Measurements from ENCODE around the gene SLC19A1. TPM values are rescaled to one million over a fixed set of nuclear protein-coding genes. Genes with fewer than 3 reads are reported as not detected.

SLC19A1 gene
- total RNA-seq, 1 experiment from 2014 or later, result 4.3 TPM

DNA sequence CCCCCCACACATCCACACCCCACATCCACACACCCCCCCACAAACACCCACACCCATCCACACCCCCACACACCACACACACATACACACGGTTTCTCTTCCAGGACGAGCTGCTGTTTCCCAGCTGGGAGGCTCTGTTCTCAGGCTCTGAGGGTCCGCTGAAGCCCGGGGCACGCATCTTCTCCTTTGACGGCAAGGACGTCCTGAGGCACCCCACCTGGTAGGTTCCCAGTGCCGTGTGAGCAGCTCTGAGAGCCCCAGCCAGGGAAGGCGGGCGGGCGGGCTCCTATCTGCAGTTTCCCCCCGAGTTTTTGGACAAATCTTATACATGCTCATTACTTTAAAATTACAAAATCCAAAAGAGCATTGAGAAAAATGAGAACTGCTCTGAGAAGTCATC lies 31.2 kb downstream of the SLC19A1 start:
- Histone ChIP-seq H3K9me2 (replicated peaks; ENCODE audit: insufficient read depth, low read length) (no peaks in the 10 kb centered on the region), H3K27ac (ENCODE audit: low read length) (no peak overlapping the region), H3K4me2 (ENCODE audit: low read depth, low read length, poor library complexity, severe bottlenecking) (no peak overlapping the region), H3K4me3 (ENCODE audit: low read length) (no peak overlapping the region), H3K9ac (ENCODE audit: low read length) (no peak overlapping the region), H3K79me2 (ENCODE audit: low read length) (no peaks in the 10 kb centered on the region), H3K36me3 (ENCODE audit: insufficient read depth, low read length) (no peaks in the 10 kb centered on the region), H2AFZ (ENCODE audit: low read length) (no peak overlapping the region), H3K27me3 (ENCODE audit: low read length) (no peaks in the 10 kb centered on the region), H4K20me1 (ENCODE audit: insufficient read depth, low read depth, low read length) (no peaks in the 10 kb centered on the region), H3K9me3 (ENCODE audit: low read length) (no peaks in the 10 kb centered on the region), H3K4me1 (ENCODE audit: low read length) (no peaks in the 10 kb centered on the region)
- no peak for DNase-seq

GRCh38 chr21:45510466-45510955 lies 31.7 kb downstream of the SLC19A1 start:
- H3K9ac ChIP-seq (ENCODE audit: low read length), result no peak overlapping the region
- no peak overlapping the region for H2AFZ ChIP-seq (ENCODE audit: low read length)
- H3K4me1 ChIP-seq (ENCODE audit: low read length), result no peaks in the 10 kb centered on the region
- no peak overlapping the region for H3K27ac ChIP-seq (ENCODE audit: low read length)
- H4K20me1 ChIP-seq (ENCODE audit: insufficient read depth, low read depth, low read length), result no peaks in the 10 kb centered on the region
- DNase-seq, result no peak
- no peak overlapping the region for H3K4me2 ChIP-seq (ENCODE audit: low read depth, low read length, poor library complexity, severe bottlenecking)
- H3K4me3 ChIP-seq (ENCODE audit: low read length), result no peak overlapping the region
- H3K36me3 ChIP-seq (ENCODE audit: insufficient read depth, low read length), result no peaks in the 10 kb centered on the region
- no peaks in the 10 kb centered on the region for H3K79me2 ChIP-seq (ENCODE audit: low read length)
- H3K9me3 ChIP-seq (ENCODE audit: low read length), result no peaks in the 10 kb centered on the region
- H3K9me2 ChIP-seq (replicated peaks; ENCODE audit: insufficient read depth, low read length), result no peaks in the 10 kb centered on the region
- H3K27me3 ChIP-seq (ENCODE audit: low read length), result no peaks in the 10 kb centered on the region

GRCh38 chr21:45509566-45510465 lies 32.4 kb downstream of the SLC19A1 start:
- Histone ChIP-seq H2AFZ (ENCODE audit: low read length) (no peak overlapping the region), H3K4me1 (ENCODE audit: low read length) (peaks cover 2% of the 10 kb centered on the region), H4K20me1 (ENCODE audit: insufficient read depth, low read depth, low read length) (no peaks in the 10 kb centered on the region), H3K27me3 (ENCODE audit: low read length) (no peaks in the 10 kb centered on the region), H3K9me3 (ENCODE audit: low read length) (no peaks in the 10 kb centered on the region), H3K36me3 (ENCODE audit: insufficient read depth, low read length) (no peaks in the 10 kb centered on the region), H3K4me2 (ENCODE audit: low read depth, low read length, poor library complexity, severe bottlenecking) (no peak overlapping the region), H3K27ac (ENCODE audit: low read length) (no peak overlapping the region), H3K4me3 (ENCODE audit: low read length) (no peak overlapping the region), H3K9ac (ENCODE audit: low read length) (no peak overlapping the region), H3K9me2 (replicated peaks; ENCODE audit: insufficient read depth, low read length) (no peaks in the 10 kb centered on the region), H3K79me2 (ENCODE audit: low read length) (no peaks in the 10 kb centered on the region)
- DNase-seq, result no peak

DNA sequence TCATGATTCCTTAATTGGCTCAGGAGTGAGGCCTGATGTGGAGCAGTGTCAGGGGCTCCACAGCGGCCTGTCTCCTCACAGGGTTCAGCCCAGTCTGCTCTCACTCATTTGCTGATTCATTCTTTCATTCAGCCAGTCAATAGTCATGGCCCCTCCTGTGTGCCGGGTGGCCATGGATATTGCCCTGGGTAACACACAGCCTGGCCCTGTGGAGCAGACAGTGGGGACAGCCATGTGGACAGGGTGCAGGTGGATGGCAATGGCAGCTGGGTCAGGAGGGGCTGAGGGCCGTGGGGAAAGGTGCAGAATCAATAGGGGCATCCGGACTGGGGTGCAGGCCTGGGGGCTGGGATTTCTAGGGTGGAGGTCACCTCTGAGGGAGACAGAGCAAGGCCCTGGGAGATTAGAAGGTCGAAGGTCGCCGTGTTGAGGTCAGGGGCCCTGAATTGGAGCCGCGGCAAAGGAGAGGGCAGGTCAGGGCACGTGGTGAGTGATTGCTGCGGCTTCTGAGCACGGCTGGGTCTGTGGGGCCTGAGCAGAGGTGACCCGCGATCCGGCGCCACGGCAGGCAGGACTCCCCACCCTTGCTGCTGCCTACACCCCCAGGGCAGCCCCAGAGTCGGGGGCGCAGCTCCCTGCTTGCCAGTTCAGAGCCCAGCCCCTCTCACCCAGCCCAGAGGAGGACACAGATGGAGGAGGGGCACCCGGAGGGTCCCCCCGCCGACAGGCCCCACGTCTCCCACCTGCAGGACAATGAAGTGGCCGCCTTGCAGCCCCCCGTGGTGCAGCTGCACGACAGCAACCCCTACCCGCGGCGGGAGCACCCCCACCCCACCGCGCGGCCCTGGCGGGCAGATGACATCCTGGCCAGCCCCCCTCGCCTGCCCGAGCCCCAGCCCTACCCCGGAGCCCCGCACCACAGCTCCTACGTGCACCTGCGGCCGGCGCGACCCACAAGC lies 33.4 kb downstream of the SLC19A1 start:
- Histone ChIP-seq H3K4me2 (ENCODE audit: low read depth, low read length, poor library complexity, severe bottlenecking) (no peak overlapping the region), H3K4me3 (ENCODE audit: low read length) (no peak overlapping the region), H3K36me3 (ENCODE audit: insufficient read depth, low read length) (no peaks in the 10 kb centered on the region), H3K27ac (ENCODE audit: low read length) (no peak overlapping the region), H4K20me1 (ENCODE audit: insufficient read depth, low read depth, low read length) (no peaks in the 10 kb centered on the region), H3K4me1 (ENCODE audit: low read length) (peaks cover 6% of the 10 kb centered on the region), H3K79me2 (ENCODE audit: low read length) (no peaks in the 10 kb centered on the region), H3K27me3 (ENCODE audit: low read length) (no peaks in the 10 kb centered on the region), H2AFZ (ENCODE audit: low read length) (no peak overlapping the region), H3K9ac (ENCODE audit: low read length) (no peak overlapping the region), H3K9me3 (ENCODE audit: low read length) (no peaks in the 10 kb centered on the region), H3K9me2 (replicated peaks; ENCODE audit: insufficient read depth, low read length) (no peaks in the 10 kb centered on the region)
- DNase-seq, result no peak

DNA sequence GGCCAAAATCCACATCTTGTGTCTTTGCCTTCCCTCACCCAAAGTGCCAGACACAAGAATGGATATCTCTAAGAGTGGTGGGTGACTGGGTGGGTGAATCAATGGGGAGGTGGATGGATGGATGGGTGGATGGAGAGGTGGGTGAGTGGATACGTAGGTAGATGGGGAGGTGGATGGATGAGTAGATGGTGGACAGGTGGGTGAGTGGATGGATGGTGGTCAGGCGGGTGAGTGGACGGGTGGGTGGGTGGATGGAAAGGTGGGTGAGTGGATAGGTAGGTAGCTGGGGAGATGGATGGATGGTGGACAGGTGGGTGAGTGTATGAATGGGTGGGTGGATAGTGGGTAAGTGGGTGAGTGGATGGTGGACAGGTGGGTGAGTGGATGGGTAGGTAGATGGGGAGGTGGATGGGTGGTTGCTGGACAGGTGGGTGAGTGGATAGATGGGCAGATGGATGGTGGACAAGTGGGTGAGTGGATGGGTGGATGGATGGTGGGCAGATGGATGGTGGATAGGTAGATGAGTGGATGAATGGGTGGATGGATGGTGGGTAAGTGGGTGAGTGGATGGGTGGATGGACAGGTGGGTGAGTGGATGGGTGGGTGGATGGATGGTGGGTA lies 34.2 kb downstream of the SLC19A1 start:
- Histone ChIP-seq H3K4me2 (ENCODE audit: low read depth, low read length, poor library complexity, severe bottlenecking) (no peak overlapping the region), H3K79me2 (ENCODE audit: low read length) (no peaks in the 10 kb centered on the region), H4K20me1 (ENCODE audit: insufficient read depth, low read depth, low read length) (no peaks in the 10 kb centered on the region), H3K9me2 (replicated peaks; ENCODE audit: insufficient read depth, low read length) (no peaks in the 10 kb centered on the region), H3K9me3 (ENCODE audit: low read length) (no peaks in the 10 kb centered on the region), H3K4me1 (ENCODE audit: low read length) (peaks cover 6% of the 10 kb centered on the region), H3K27ac (ENCODE audit: low read length) (no peak overlapping the region), H3K36me3 (ENCODE audit: insufficient read depth, low read length) (no peaks in the 10 kb centered on the region), H2AFZ (ENCODE audit: low read length) (no peak overlapping the region), H3K4me3 (ENCODE audit: low read length) (no peak overlapping the region), H3K9ac (ENCODE audit: low read length) (no peak overlapping the region), H3K27me3 (ENCODE audit: low read length) (no peaks in the 10 kb centered on the region)
- no peak for DNase-seq

- no peak overlapping the region for H3K27ac ChIP-seq (ENCODE audit: low read length)
- no peaks in the 10 kb centered on the region for H3K27me3 ChIP-seq (ENCODE audit: low read length)
- H3K9me2 ChIP-seq (replicated peaks; ENCODE audit: insufficient read depth, low read length), result no peaks in the 10 kb centered on the region
- no peaks in the 10 kb centered on the region for H3K36me3 ChIP-seq (ENCODE audit: insufficient read depth, low read length)
- no peaks in the 10 kb centered on the region for H4K20me1 ChIP-seq (ENCODE audit: insufficient read depth, low read depth, low read length)
- no peak overlapping the region for H3K4me3 ChIP-seq (ENCODE audit: low read length)
- H3K79me2 ChIP-seq (ENCODE audit: low read length), result no peaks in the 10 kb centered on the region
- peak; percentile 45 for DNase-seq
- no peak overlapping the region for H3K9ac ChIP-seq (ENCODE audit: low read length)
- H3K9me3 ChIP-seq (ENCODE audit: low read length), result no peaks in the 10 kb centered on the region
- H3K4me2 ChIP-seq (ENCODE audit: low read depth, low read length, poor library complexity, severe bottlenecking), result no peak overlapping the region
- H3K4me1 ChIP-seq (ENCODE audit: low read length), result peaks cover 6% of the 10 kb centered on the region
- H2AFZ ChIP-seq (ENCODE audit: low read length), result no peak overlapping the region
Observed at GRCh38 chr21:45507523-45507875, 34.7 kb downstream of the SLC19A1 start.

- no peaks in the 10 kb centered on the region for H3K79me2 ChIP-seq (ENCODE audit: low read length)
- no peaks in the 10 kb centered on the region for H3K9me2 ChIP-seq (replicated peaks; ENCODE audit: insufficient read depth, low read length)
- H3K9me3 ChIP-seq (ENCODE audit: low read length), result no peaks in the 10 kb centered on the region
- H2AFZ ChIP-seq (ENCODE audit: low read length), result no peak overlapping the region
- H3K27me3 ChIP-seq (ENCODE audit: low read length), result no peaks in the 10 kb centered on the region
- no peak overlapping the region for H3K4me3 ChIP-seq (ENCODE audit: low read length)
- no peak overlapping the region for H3K9ac ChIP-seq (ENCODE audit: low read length)
- DNase-seq, result no peak
- H4K20me1 ChIP-seq (ENCODE audit: insufficient read depth, low read depth, low read length), result no peaks in the 10 kb centered on the region
- H3K36me3 ChIP-seq (ENCODE audit: insufficient read depth, low read length), result no peaks in the 10 kb centered on the region
- H3K4me2 ChIP-seq (ENCODE audit: low read depth, low read length, poor library complexity, severe bottlenecking), result no peak overlapping the region
- H3K4me1 ChIP-seq (ENCODE audit: low read length), result peaks cover 6% of the 10 kb centered on the region
- H3K27ac ChIP-seq (ENCODE audit: low read length), result no peak overlapping the region
Observed at GRCh38 chr21:45506836-45507522, 35.3 kb downstream of the SLC19A1 start.

Measured in Karpas-422 (cell line).